B cell (primary cell): ENCODE measurements around the gene SMIM17.

Experiments
- EZH2 ChIP-seq: IDR thresholded peaks from 2 replicates; pipeline ENCODE4 v1.6.1; 2012; ENCODE audit warnings: borderline replicate concordance, low read depth, mild to moderate bottlenecking, moderate library complexity, low read length; ENCODE audit not compliant: insufficient read depth, poor library complexity, severe bottlenecking
- TF ChIP-seq, protein P1 (sequence below): fragments of 200-600 bp; IDR thresholded peaks from one replicate; pipeline ENCODE4 v1.8.0; 2022; ENCODE audit warnings: antibody characterized with exemption, mild to moderate bottlenecking

DNA sequence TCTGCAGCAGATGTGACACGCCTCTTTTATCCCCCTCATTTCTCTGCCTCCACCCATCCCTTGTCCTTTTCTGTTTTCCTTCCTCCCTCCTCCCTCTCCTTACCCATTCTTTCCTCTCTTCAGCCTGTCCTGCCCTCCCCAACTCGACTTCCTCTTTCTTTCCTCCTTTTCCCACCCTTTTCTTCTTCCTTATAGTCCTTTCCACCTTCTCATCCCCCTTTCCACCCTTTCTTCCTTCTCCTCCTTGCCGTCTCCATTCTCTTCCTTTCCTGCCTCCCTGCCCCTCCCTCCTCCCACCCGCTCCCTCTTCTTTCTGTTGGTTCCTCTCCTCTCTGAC, 48.5 kb upstream of the SMIM17 start:
- TF ChIP-seq EZH2: no peak
- TF ChIP-seq, protein P1, sequence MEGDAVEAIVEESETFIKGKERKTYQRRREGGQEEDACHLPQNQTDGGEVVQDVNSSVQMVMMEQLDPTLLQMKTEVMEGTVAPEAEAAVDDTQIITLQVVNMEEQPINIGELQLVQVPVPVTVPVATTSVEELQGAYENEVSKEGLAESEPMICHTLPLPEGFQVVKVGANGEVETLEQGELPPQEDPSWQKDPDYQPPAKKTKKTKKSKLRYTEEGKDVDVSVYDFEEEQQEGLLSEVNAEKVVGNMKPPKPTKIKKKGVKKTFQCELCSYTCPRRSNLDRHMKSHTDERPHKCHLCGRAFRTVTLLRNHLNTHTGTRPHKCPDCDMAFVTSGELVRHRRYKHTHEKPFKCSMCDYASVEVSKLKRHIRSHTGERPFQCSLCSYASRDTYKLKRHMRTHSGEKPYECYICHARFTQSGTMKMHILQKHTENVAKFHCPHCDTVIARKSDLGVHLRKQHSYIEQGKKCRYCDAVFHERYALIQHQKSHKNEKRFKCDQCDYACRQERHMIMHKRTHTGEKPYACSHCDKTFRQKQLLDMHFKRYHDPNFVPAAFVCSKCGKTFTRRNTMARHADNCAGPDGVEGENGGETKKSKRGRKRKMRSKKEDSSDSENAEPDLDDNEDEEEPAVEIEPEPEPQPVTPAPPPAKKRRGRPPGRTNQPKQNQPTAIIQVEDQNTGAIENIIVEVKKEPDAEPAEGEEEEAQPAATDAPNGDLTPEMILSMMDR: no peak
